DOHH2 (cell line): ENCODE data around the gene CBX4.

Experiments used
- EZH2phosphoT487 ChIP-seq: fragments of 200-600 bp; sonication (generic); IDR thresholded peaks from 2 replicates; pipeline ENCODE4 v1.6.1; 2017; ENCODE audit warnings: borderline replicate concordance, mild to moderate bottlenecking, antibody characterized with exemption, low read length, moderate library complexity, mixed read lengths
- TF ChIP-seq, protein P1 (sequence below): fragments of 200-600 bp; sonication (generic); IDR thresholded peaks from one replicate; pipeline ENCODE4 v1.5.1; 2014; ENCODE audit warnings: antibody characterized with exemption, mild to moderate bottlenecking, low read depth, low read length; ENCODE audit not compliant: poor library complexity, severe bottlenecking

DNA sequence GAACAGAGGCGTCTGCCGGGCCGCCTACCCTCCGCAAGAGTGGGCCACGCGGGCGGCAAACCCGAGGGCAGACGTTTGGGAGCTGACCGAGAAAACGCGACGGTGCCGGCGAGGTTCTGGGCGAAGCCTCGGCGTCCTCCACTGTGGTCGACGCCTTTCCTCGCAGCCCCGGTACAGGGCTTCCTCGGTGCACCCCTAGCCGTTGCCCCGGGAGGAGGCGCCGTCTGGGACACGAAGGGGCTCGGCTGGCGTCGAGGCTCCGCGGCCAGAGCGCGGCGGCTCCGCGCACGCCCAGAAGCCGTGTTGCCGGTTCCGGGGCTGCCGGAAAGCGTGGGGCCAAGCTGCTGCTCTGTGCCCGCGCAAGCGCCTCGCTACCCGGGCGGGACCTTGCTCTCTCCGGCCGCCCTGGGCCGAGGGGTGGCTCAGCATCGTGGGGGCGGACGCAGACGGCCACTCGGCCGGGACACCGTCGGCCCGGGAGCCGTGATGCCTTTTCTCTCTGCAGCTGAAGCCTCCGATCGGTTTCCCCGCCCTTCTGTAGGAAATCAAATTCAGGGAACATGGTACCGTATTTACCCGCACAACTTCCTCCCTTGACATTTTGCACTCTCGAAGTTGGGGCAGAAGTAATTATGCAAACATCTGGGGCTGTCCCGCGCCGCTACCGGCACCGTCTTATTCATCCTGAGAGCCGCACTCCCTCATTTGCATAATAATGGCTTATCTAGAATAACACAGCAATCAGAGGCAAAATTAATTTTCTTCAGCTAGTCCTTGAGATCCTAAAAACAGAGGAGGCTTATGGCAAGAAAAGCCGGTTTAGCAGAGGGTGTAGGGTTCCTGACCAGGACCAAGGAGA is 35.0 kb downstream of the CBX4 start:
- TF ChIP-seq, protein P1, sequence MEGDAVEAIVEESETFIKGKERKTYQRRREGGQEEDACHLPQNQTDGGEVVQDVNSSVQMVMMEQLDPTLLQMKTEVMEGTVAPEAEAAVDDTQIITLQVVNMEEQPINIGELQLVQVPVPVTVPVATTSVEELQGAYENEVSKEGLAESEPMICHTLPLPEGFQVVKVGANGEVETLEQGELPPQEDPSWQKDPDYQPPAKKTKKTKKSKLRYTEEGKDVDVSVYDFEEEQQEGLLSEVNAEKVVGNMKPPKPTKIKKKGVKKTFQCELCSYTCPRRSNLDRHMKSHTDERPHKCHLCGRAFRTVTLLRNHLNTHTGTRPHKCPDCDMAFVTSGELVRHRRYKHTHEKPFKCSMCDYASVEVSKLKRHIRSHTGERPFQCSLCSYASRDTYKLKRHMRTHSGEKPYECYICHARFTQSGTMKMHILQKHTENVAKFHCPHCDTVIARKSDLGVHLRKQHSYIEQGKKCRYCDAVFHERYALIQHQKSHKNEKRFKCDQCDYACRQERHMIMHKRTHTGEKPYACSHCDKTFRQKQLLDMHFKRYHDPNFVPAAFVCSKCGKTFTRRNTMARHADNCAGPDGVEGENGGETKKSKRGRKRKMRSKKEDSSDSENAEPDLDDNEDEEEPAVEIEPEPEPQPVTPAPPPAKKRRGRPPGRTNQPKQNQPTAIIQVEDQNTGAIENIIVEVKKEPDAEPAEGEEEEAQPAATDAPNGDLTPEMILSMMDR, result no peak
- TF ChIP-seq EZH2phosphoT487, result no peak; the same call in 1 of the 2 replicates
